Choroid plexus epithelial cell (primary cell): ENCODE measurements around the gene GPT2.

Experiments
- DNase-seq: peaks from one replicate; pipeline ENCODE4 v3.0.0-alpha.2; 2010; ENCODE audit warnings: low read depth
- H3K4me3 ChIP-seq: 2 replicates; pipeline ENCODE4 v1.5.1; 2011; ENCODE audit warnings: low read depth, mild to moderate bottlenecking, control low read depth, low read length, moderate library complexity
- TF ChIP-seq, protein P1 (sequence below): conservative IDR thresholded peaks from 2 replicates; pipeline ENCODE4 v1.5.1; 2011; ENCODE audit warnings: low read depth, mild to moderate bottlenecking, control low read depth, inconsistent platforms, low read length, moderate library complexity

Gene GPT2

DNA sequence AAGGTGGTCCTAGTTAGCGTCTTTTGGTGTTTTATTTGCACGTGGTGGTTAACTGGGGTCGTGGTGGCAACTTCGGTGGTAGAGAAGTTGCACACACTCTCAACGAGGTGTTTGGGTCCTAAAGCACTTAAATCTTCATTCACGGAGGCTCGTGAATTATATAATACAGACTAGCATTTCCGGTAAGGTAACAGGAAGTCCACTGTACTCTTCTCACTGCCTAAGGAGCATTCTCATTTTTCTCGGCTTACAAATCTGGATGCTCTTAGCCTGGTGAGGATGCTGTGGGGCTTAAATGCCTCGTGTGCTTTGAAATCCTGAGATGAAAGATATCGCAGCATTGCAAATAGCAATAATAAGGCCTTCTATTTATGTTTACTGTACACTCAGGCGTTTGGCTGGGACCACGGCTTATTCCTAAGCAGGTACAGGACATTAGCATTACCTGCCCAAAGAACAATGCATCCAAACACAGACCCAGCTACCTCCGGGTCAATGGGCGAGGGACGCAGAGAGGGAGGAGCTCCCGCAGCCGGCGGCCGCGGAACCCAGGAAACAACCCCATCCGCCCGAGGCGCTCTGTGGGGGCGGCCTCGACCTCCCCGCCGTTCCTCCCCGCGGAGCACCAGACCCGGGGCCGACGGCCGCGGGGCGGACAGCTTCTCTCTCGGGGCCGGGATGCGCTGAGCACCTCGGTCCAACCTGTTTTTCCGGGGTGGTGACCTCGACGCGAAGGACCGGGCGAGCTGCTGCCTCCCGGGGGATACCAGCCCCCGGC is 88.5 kb downstream of the GPT2 start:
- TF ChIP-seq, protein P1, sequence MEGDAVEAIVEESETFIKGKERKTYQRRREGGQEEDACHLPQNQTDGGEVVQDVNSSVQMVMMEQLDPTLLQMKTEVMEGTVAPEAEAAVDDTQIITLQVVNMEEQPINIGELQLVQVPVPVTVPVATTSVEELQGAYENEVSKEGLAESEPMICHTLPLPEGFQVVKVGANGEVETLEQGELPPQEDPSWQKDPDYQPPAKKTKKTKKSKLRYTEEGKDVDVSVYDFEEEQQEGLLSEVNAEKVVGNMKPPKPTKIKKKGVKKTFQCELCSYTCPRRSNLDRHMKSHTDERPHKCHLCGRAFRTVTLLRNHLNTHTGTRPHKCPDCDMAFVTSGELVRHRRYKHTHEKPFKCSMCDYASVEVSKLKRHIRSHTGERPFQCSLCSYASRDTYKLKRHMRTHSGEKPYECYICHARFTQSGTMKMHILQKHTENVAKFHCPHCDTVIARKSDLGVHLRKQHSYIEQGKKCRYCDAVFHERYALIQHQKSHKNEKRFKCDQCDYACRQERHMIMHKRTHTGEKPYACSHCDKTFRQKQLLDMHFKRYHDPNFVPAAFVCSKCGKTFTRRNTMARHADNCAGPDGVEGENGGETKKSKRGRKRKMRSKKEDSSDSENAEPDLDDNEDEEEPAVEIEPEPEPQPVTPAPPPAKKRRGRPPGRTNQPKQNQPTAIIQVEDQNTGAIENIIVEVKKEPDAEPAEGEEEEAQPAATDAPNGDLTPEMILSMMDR = no peak
- peak overlapping the region; percentile 93 for H3K4me3 ChIP-seq
- DNase-seq = peak; percentile 48

DNA sequence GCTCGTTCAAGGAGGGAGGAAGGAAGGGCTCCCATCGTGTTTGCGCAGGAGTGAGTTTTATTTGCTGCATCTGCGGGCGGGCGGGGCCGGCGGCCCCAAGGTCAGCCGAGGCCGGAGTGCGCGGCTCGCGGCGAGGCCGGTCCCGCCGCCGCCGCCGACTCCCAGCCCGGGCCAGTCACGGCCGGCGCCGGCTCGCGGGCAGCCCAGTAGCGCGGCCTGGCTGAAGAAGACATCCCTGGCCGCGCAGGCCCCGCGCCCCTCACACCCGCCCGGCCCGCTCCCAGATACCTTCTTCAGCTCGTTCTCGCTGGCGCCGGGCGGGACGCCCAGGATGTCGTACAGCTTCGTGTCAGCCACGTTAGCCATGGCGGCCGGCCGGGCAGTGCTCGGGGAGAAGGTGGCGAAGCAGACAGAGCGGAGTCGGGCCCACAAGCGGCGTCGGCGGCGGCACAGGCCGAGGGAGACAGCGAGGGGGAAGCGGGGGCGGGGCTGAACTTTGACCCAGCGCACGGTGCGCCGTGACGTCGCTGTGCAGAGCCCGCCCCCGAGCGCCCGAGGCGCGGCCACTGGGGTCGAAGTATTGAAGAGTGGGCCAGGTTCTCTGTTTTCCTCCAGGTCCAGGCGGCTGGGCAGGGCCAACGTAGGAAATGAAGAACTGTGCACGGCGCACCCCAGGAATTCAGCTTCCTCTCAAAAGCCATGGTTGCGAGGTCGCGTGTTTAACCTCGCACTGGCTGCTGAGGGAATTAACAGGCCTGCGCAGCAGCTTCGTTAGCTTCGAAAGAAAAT is 89.2 kb downstream of the GPT2 start, which contains the start of gene DNAJA2:
DNAJA2 (minus strand) TSS at position 468 of the 789 bp plus-strand sequence; CDS start at position 366, 102 bp downstream.
- peak within 1 kb of the TSS; percentile 93 for H3K4me3 ChIP-seq
- DNase-seq = peak; percentile 94
- TF ChIP-seq, protein P1 = no peak

DNA sequence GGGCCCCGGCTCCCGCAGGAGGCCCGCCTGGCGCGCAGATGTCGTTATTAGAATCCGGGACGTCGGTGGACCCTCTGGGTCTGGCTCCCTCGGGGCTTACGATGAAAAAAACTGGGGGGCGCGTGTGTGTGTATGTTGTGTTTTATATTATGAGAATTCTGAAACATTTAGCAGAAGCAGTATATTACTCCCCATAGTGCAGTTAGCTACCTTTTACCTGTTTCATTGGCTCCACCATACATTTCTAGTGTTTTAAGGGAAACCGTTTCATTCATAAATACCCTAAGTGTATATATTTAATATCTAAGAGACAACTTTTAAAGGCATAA is 89.8 kb downstream of the GPT2 start:
- no peak for DNase-seq
- H3K4me3 ChIP-seq = peak overlapping the region; percentile 93
- TF ChIP-seq, protein P1 = no peak

DNA sequence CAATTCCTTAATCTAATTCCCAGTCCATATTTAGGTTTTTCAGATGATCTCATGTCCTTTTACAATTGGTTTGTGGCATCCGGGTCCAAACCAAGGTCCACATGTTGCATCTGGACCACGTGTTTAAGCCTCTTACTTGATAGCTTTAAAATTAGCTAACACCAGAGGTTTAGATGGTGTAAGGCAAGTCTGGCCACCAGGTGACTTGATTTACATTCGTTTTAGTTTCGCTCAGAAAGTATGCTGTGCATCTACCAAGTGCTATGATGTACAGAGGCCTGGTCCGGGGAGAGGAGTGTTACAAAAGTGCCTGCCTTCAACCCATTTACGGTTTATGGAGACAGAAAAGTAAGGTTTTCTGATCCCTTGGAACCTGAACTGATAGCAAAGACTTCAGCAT is 90.2 kb downstream of the GPT2 start:
- TF ChIP-seq, protein P1 = no peak
- DNase-seq = peak; percentile 32
- no peak overlapping the region for H3K4me3 ChIP-seq

DNA sequence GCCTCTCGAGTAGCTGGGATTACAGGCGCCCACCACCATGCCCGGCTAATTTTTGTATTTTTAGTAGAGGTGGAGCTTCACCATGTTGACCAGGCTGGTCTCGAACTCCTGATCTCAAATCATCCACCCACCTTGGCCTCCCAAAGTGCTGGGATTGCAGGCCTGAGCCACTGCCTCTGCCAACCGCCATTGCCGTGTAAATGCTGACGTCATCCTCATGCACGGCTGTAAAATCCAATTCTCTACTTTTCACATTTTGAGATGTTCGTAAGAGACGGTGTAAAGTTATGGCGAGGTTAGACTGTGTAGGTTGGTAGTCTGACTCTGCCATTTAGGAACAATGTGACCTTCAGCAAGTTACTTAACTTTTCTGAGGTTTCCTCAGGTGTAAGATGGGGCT is 91.0 kb downstream of the GPT2 start:
- no peak overlapping the region for H3K4me3 ChIP-seq
- TF ChIP-seq, protein P1 = no peak
- DNase-seq = no peak

DNA sequence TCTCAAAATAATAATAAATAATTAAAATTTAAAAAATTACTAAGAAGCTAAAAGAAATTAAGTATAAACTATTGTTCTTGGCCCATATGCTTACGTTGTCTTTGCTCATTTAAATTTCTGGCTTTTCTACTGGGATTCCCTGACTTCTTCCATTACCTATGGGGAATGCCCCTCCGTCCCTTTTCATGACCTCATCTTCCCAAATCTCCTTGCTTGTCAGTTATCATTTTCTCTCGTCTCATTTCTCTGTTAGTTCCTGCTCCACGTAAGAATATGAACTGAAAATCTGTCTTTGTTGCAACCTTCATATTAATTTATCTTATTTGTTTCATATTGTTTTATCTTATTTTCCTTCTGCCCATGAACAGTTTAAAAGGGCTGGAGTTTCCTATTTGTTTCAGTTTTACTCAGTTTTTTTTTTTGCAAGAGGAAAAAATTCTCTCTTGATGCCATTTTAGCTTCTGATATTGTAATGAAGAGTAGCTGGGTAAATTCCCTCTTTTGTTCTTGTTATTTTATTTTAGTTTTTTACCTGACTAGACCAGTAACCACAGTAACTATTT is 91.8 kb downstream of the GPT2 start:
- H3K4me3 ChIP-seq = no peak overlapping the region
- TF ChIP-seq, protein P1 = no peak
- no peak for DNase-seq
